ENCODE results near the gene NLGN1. TPM values are rescaled to one million over a fixed set of nuclear protein-coding genes. Genes with fewer than 3 reads are reported as not detected.

The NLGN1 gene
- total and polyA plus RNA-seq, 7 experiments from 2014 or later = not detected

GRCh38 chr3:174186377-174186989, 788.9 kb downstream of the NLGN1 start:
- Mint-ChIP-seq H3K9me3 (no peaks in the 10 kb centered on the region), H3K27ac (no peak overlapping the region), H3K4me3 (no peak overlapping the region), H3K36me3 (no peaks in the 10 kb centered on the region), H3K4me1 (peaks cover 0 to 10% (median under 1%) of the 10 kb centered on the region in 7 donors), H3K27me3 (peaks cover 0 to 5% (median 0%) of the 10 kb centered on the region in 5 donors)
- ATAC-seq = no peak
- no peaks in the 10 kb centered on the region for H3K4me1 ChIP-seq (ENCODE audit: control insufficient read depth in 2 of 2, insufficient read depth in 2 of 2, low read length in 2 of 2)
- H3K4me3 ChIP-seq (ENCODE audit: low read length) = no peak overlapping the region
- intact Hi-C loops (cut with micrococcal nuclease) = no loop called here
- no peaks in the 10 kb centered on the region for H3K36me3 ChIP-seq (ENCODE audit: control insufficient read depth in 2 of 3, insufficient read depth in 3 of 3, low read length in 3 of 3)
- H3K27ac ChIP-seq (ENCODE audit: low read depth, low read length) = no peak overlapping the region
- no peaks in the 10 kb centered on the region for H3K9me3 ChIP-seq (ENCODE audit: control insufficient read depth in 2 of 3, low read length in 3 of 3)
- no peaks in the 10 kb centered on the region for H3K27me3 ChIP-seq (ENCODE audit: control insufficient read depth in 2 of 2, insufficient read depth in 2 of 2, low read length in 2 of 2)
- ChIA-PET CTCF (no interaction called here), POLR2A (no interaction called here)
- DNase-seq = no peak

- ChIA-PET CTCF (no interaction called here), POLR2A (no interaction called here)
- DNase-seq = no peak
- H3K4me1 Mint-ChIP-seq = peaks cover 0 to 14% (median 4%) of the 10 kb centered on the region in 7 donors
- H3K27me3 Mint-ChIP-seq = no peaks in the 10 kb centered on the region
- H3K27me3 ChIP-seq (ENCODE audit: control insufficient read depth in 2 of 2, insufficient read depth in 2 of 2, low read length in 2 of 2) = no peaks in the 10 kb centered on the region
- H3K36me3 Mint-ChIP-seq = no peaks in the 10 kb centered on the region
- no peak overlapping the region for H3K27ac ChIP-seq (ENCODE audit: low read depth, low read length)
- no peaks in the 10 kb centered on the region for H3K9me3 Mint-ChIP-seq
- H3K36me3 ChIP-seq (ENCODE audit: control insufficient read depth in 2 of 3, insufficient read depth in 3 of 3, low read length in 3 of 3) = no peaks in the 10 kb centered on the region
- H3K27ac Mint-ChIP-seq = no peak overlapping the region
- peak overlapping the region in 4 of 10 donors; percentile 4 to 53 (median 28) for H3K4me3 Mint-ChIP-seq
- no peak for ATAC-seq
- no peak overlapping the region for H3K4me3 ChIP-seq (ENCODE audit: low read length)
- intact Hi-C loops (cut with micrococcal nuclease) = no loop called here
- H3K4me1 ChIP-seq (ENCODE audit: control insufficient read depth in 2 of 2, insufficient read depth in 2 of 2, low read length in 2 of 2) = no peaks in the 10 kb centered on the region
- no peaks in the 10 kb centered on the region for H3K9me3 ChIP-seq (ENCODE audit: control insufficient read depth in 2 of 3, low read length in 3 of 3)
These were observed 793.8 kb downstream of the NLGN1 start for GRCh38 chr3:174191380-174191779.

GRCh38 chr3:174191895-174192294, 794.4 kb downstream of the NLGN1 start:
- CTCF ChIA-PET = no interaction called here
- DNase-seq = no peak
- H3K36me3 Mint-ChIP-seq = no peaks in the 10 kb centered on the region
- Histone ChIP-seq H3K9me3 (ENCODE audit: control insufficient read depth in 2 of 3, low read length in 3 of 3) (no peaks in the 10 kb centered on the region), H3K27ac (ENCODE audit: low read depth, low read length) (no peak overlapping the region), H3K4me1 (ENCODE audit: control insufficient read depth in 2 of 2, insufficient read depth in 2 of 2, low read length in 2 of 2) (no peaks in the 10 kb centered on the region), H3K4me3 (ENCODE audit: low read length) (no peak overlapping the region), H3K27me3 (ENCODE audit: control insufficient read depth in 2 of 2, insufficient read depth in 2 of 2, low read length in 2 of 2) (no peaks in the 10 kb centered on the region), H3K36me3 (ENCODE audit: control insufficient read depth in 2 of 3, insufficient read depth in 3 of 3, low read length in 3 of 3) (no peaks in the 10 kb centered on the region)
- POLR2A ChIA-PET = no interaction called here
- H3K27me3 Mint-ChIP-seq = no peaks in the 10 kb centered on the region
- peaks cover 0 to under 1% (median 0%) of the 10 kb centered on the region in 11 donors for H3K9me3 Mint-ChIP-seq
- H3K4me1 Mint-ChIP-seq = peaks cover 0 to 14% (median 4%) of the 10 kb centered on the region in 7 donors
- intact Hi-C loops (cut with micrococcal nuclease) = no loop called here
- peak overlapping the region in 4 of 10 donors; percentile 13 to 53 (median 42) for H3K4me3 Mint-ChIP-seq
- H3K27ac Mint-ChIP-seq = no peak overlapping the region
- no peak for ATAC-seq

DNA sequence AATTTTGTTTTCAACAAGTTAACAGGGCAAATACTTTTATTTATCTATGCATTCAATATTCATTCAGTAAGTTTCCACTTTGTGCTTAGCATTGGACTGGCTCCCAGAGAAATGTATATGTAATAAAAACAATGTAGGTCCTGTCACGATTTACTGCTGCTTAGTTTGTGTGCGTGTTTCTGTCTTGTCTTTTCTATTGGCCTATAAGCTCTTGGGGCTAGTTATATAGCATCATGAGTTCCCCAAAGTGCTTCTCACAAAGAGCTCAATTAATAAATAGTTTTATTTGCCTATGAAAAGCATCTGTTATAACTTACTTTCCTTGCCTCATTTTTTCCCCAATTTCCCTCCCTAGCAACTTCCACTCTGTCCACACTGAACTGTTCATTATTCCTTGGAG, 794.9 kb downstream of the NLGN1 start:
- H3K36me3 ChIP-seq (ENCODE audit: control insufficient read depth in 2 of 3, insufficient read depth in 3 of 3, low read length in 3 of 3) = no peaks in the 10 kb centered on the region
- POLR2A ChIA-PET = no interaction called here
- H3K4me3 ChIP-seq (ENCODE audit: low read length) = no peak overlapping the region
- Mint-ChIP-seq H3K9me3 (peaks cover 0 to 3% (median 0%) of the 10 kb centered on the region in 11 donors), H3K36me3 (no peaks in the 10 kb centered on the region), H3K27me3 (no peaks in the 10 kb centered on the region), H3K27ac (no peak overlapping the region), H3K4me3 (no peak overlapping the region), H3K4me1 (peaks cover 0 to 14% (median 4%) of the 10 kb centered on the region in 7 donors)
- DNase-seq (no peak), ATAC-seq (no peak)
- no peaks in the 10 kb centered on the region for H3K9me3 ChIP-seq (ENCODE audit: control insufficient read depth in 2 of 3, low read length in 3 of 3)
- no peaks in the 10 kb centered on the region for H3K27me3 ChIP-seq (ENCODE audit: control insufficient read depth in 2 of 2, insufficient read depth in 2 of 2, low read length in 2 of 2)
- H3K4me1 ChIP-seq (ENCODE audit: control insufficient read depth in 2 of 2, insufficient read depth in 2 of 2, low read length in 2 of 2) = no peaks in the 10 kb centered on the region
- H3K27ac ChIP-seq (ENCODE audit: low read depth, low read length) = no peak overlapping the region
- intact Hi-C loops (cut with micrococcal nuclease) = no loop called here
- CTCF ChIA-PET = no interaction called here

GRCh38 chr3:174193604-174194003, 796.1 kb downstream of the NLGN1 start:
- Histone ChIP-seq H3K4me1 (ENCODE audit: control insufficient read depth in 2 of 2, insufficient read depth in 2 of 2, low read length in 2 of 2) (no peaks in the 10 kb centered on the region), H3K4me3 (ENCODE audit: low read length) (no peak overlapping the region), H3K36me3 (ENCODE audit: control insufficient read depth in 2 of 3, insufficient read depth in 3 of 3, low read length in 3 of 3) (no peaks in the 10 kb centered on the region), H3K9me3 (ENCODE audit: control insufficient read depth in 2 of 3, low read length in 3 of 3) (no peaks in the 10 kb centered on the region), H3K27ac (ENCODE audit: low read depth, low read length) (no peak overlapping the region), H3K27me3 (ENCODE audit: control insufficient read depth in 2 of 2, insufficient read depth in 2 of 2, low read length in 2 of 2) (no peaks in the 10 kb centered on the region)
- intact Hi-C loops (cut with micrococcal nuclease) = no loop called here
- Mint-ChIP-seq H3K4me3 (no peak overlapping the region), H3K36me3 (no peaks in the 10 kb centered on the region), H3K27ac (peak overlapping the region in 1 of 9 donors; percentile 39), H3K9me3 (peaks cover 0 to 3% (median 0%) of the 10 kb centered on the region in 11 donors), H3K27me3 (no peaks in the 10 kb centered on the region), H3K4me1 (peaks cover 0 to 14% (median 4%) of the 10 kb centered on the region in 7 donors)
- no peak for ATAC-seq
- DNase-seq = no peak
- CTCF ChIA-PET = no interaction called here
- POLR2A ChIA-PET = no interaction called here

- Histone ChIP-seq H3K9me3 (ENCODE audit: control insufficient read depth in 2 of 3, low read length in 3 of 3) (no peaks in the 10 kb centered on the region), H3K27ac (ENCODE audit: low read depth, low read length) (no peak overlapping the region), H3K4me1 (ENCODE audit: control insufficient read depth in 2 of 2, insufficient read depth in 2 of 2, low read length in 2 of 2) (no peaks in the 10 kb centered on the region), H3K4me3 (ENCODE audit: low read length) (no peak overlapping the region), H3K36me3 (ENCODE audit: control insufficient read depth in 2 of 3, insufficient read depth in 3 of 3, low read length in 3 of 3) (no peaks in the 10 kb centered on the region), H3K27me3 (ENCODE audit: control insufficient read depth in 2 of 2, insufficient read depth in 2 of 2, low read length in 2 of 2) (no peaks in the 10 kb centered on the region)
- Mint-ChIP-seq H3K27ac (no peak overlapping the region), H3K9me3 (peaks cover 0 to 4% (median 0%) of the 10 kb centered on the region in 11 donors), H3K36me3 (no peaks in the 10 kb centered on the region), H3K4me3 (no peak overlapping the region), H3K4me1 (no peaks in the 10 kb centered on the region), H3K27me3 (no peaks in the 10 kb centered on the region)
- ChIA-PET POLR2A (no interaction called here), CTCF (no interaction called here)
- no peak for ATAC-seq
- no peak for DNase-seq
- intact Hi-C loops (cut with micrococcal nuclease) = no loop called here
These were observed 799.9 kb downstream of the NLGN1 start for GRCh38 chr3:174197416-174197815.

DNA sequence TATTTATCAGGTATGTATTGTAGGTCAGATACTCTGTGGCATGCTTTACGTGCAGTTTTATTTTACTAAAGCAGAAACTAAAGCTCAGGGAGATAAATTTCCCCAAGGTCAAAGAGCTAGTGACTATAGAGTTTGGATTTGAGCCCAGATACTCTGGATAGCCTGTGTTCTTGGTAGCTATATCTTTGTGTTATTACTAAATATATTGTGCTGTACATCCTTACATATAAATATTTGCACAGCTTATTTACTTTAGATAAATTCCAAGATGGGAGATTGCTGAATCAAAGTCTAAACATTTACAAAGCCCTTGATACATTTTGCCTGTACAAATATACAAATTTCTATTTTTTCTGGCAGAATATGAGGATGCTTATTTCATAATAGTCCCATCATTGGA, 800.7 kb downstream of the NLGN1 start:
- H3K27me3 Mint-ChIP-seq = no peaks in the 10 kb centered on the region
- no peaks in the 10 kb centered on the region for H3K4me1 Mint-ChIP-seq
- ChIA-PET CTCF (no interaction called here), POLR2A (no interaction called here)
- no peaks in the 10 kb centered on the region for H3K4me1 ChIP-seq (ENCODE audit: control insufficient read depth in 2 of 2, insufficient read depth in 2 of 2, low read length in 2 of 2)
- no peak overlapping the region for H3K4me3 ChIP-seq (ENCODE audit: low read length)
- no peaks in the 10 kb centered on the region for H3K27me3 ChIP-seq (ENCODE audit: control insufficient read depth in 2 of 2, insufficient read depth in 2 of 2, low read length in 2 of 2)
- no peaks in the 10 kb centered on the region for H3K36me3 Mint-ChIP-seq
- no peak overlapping the region for H3K27ac ChIP-seq (ENCODE audit: low read depth, low read length)
- H3K36me3 ChIP-seq (ENCODE audit: control insufficient read depth in 2 of 3, insufficient read depth in 3 of 3, low read length in 3 of 3) = no peaks in the 10 kb centered on the region
- no peak overlapping the region for H3K27ac Mint-ChIP-seq
- no peak for DNase-seq
- no peak for ATAC-seq
- peaks cover 0 to 4% (median 0%) of the 10 kb centered on the region in 11 donors for H3K9me3 Mint-ChIP-seq
- H3K4me3 Mint-ChIP-seq = no peak overlapping the region
- intact Hi-C loops (cut with micrococcal nuclease) = no loop called here
- H3K9me3 ChIP-seq (ENCODE audit: control insufficient read depth in 2 of 3, low read length in 3 of 3) = no peaks in the 10 kb centered on the region
